K562 (cell line): ENCODE data around the gene UGT1A9. TPM values are rescaled to one million over a fixed set of nuclear protein-coding genes. Genes with fewer than 3 reads are reported as not detected.
A peak's percentile ranks its signal among the peaks of the same experiment; 100 is the strongest.

Experiments
- ARID1B ChIP-seq: fragments of 450-650 bp; IDR thresholded peaks from 2 replicates; pipeline ENCODE4 v1.6.1; 2016; ENCODE audit warnings: antibody characterized with exemption, mild to moderate bottlenecking, inconsistent platforms
- CCNT2 ChIP-seq: IDR thresholded peaks from 2 replicates; pipeline ENCODE4 v1.6.1; 2011; ENCODE audit warnings: borderline replicate concordance, low read depth, mild to moderate bottlenecking, moderate library complexity, mixed read lengths, low read length; ENCODE audit not compliant: insufficient read length; ENCODE audit errors: extremely low read depth
- CTBP1 ChIP-seq: fragments of 450-650 bp; IDR thresholded peaks from 2 replicates; pipeline ENCODE4 v1.6.1; 2016; ENCODE audit warnings: borderline replicate concordance
- ETS2 ChIP-seq: IDR thresholded peaks from 2 replicates; pipeline ENCODE4 v1.6.1; 2016; ENCODE audit warnings: borderline replicate concordance, missing genetic modification characterization, mild to moderate bottlenecking, moderate library complexity, missing compliant biosample characterization; ENCODE audit not compliant: poor library complexity, severe bottlenecking
- HDAC2 ChIP-seq: fragments of 450-650 bp; IDR thresholded peaks from 2 replicates; pipeline ENCODE4 v1.6.1; 2016; ENCODE audit warnings: mild to moderate bottlenecking
- HDAC3 ChIP-seq: fragments of 450-650 bp; IDR thresholded peaks from 2 replicates; pipeline ENCODE4 v1.6.1; 2018; ENCODE audit warnings: borderline replicate concordance, mild to moderate bottlenecking, moderate library complexity; ENCODE audit not compliant: partially characterized antibody
- HNRNPUL1 ChIP-seq: fragments of 200-400 bp; formaldehyde crosslinking; IDR thresholded peaks from 2 replicates; pipeline ENCODE4 v1.6.1; 2017; ENCODE audit warnings: low read length
- KLF13 ChIP-seq: fragments of 450-650 bp; IDR thresholded peaks from 2 replicates; pipeline ENCODE4 v1.6.1; 2016; ENCODE audit warnings: missing genetic modification characterization, low read depth, mild to moderate bottlenecking, missing compliant biosample characterization, moderate library complexity, borderline replicate concordance
- MTA2 ChIP-seq: fragments of 450-650 bp; IDR thresholded peaks from 2 replicates; pipeline ENCODE4 v1.6.1; 2016; ENCODE audit warnings: low read depth
- POLR2AphosphoS5 ChIP-seq: IDR thresholded peaks from 2 replicates; pipeline ENCODE4 v1.6.1; 2011; ENCODE audit warnings: mild to moderate bottlenecking, low read depth, low read length, moderate library complexity; ENCODE audit not compliant: control insufficient read depth, insufficient read depth
- SMARCC2 ChIP-seq: fragments of 450-650 bp; IDR thresholded peaks from 2 replicates; pipeline ENCODE4 v1.6.1; 2017; ENCODE audit warnings: antibody characterized with exemption, moderate library complexity, mild to moderate bottlenecking, low read depth
- ZNF121 ChIP-seq: sonication (generic); formaldehyde crosslinking; conservative IDR thresholded peaks from 2 replicates; pipeline ENCODE4 v1.8.0; 2022; ENCODE audit warnings: missing genetic modification reagents
- ZNF316 ChIP-seq: fragments of 450-650 bp; IDR thresholded peaks from 2 replicates; pipeline ENCODE4 v1.6.1; 2016
- ZNF766 ChIP-seq: fragments of 200-800 bp; sonication (Bioruptor generic); conservative IDR thresholded peaks from 2 replicates; pipeline ENCODE4 v1.6.1; 2016; ENCODE audit warnings: missing genetic modification characterization, missing compliant biosample characterization
- polyA plus RNA-seq, 8 experiments: library from polyadenylated mRNA; depleted of rRNA in 4 of 8; stranded (reverse) in 5 of 8; unstranded in 3 of 8; fragments of >200 nt; fragmentation: Nextera tagmentation in 2 of 8; fragmentation: Illumina TruSeq in 1 of 8; extraction: Ambion mirVana in 2 of 8; extraction: Trizol in 1 of 8; gene quantifications; 2 replicates each; pipeline versions ENCODE4 v1.2.1 to v1.2.3, GENCODE V29; 2011 to 2014; ENCODE audit warnings: inconsistent platforms in 1 of 8, missing spikeins in 1 of 8
- total RNA-seq, 7 experiments: library from RNA; depleted of rRNA in 6 of 7; stranded (reverse); fragments of >200 nt in 6 of 7; fragmentation: Illumina TruSeq in 2 of 7; extraction: Trizol in 2 of 7; gene quantifications; 2 replicates each; pipeline versions ENCODE4 v1.2.1 to v1.2.3, GENCODE V29; 2011 to 2021; ENCODE audit warnings: low replicate concordance in 1 of 7
- TF ChIP-seq, protein P1 (sequence below), 2 experiments: fragments of 450-650 bp in 1 of 2; sonication (generic) in 1 of 2; formaldehyde crosslinking in 1 of 2; IDR thresholded peaks in 1 of 2; conservative IDR thresholded peaks in 1 of 2; 2 replicates each; pipeline versions ENCODE4 v1.6.1 to v1.8.1; 2016 to 2023; ENCODE audit warnings: mild to moderate bottlenecking in 2 of 2, moderate library complexity in 2 of 2, inconsistent platforms in 1 of 2, missing genetic modification reagents in 1 of 2
- TF ChIP-seq, protein P2 (sequence below): fragments of 450-650 bp; IDR thresholded peaks from 2 replicates; pipeline ENCODE4 v1.6.1; 2016; ENCODE audit warnings: low read depth, mild to moderate bottlenecking, moderate library complexity
- TF ChIP-seq, protein P3 (sequence below): fragments of 450-650 bp; IDR thresholded peaks from 2 replicates; pipeline ENCODE4 v1.6.1; 2016; ENCODE audit warnings: low read depth

Gene UGT1A9
- total and polyA plus RNA-seq, 9 of the 15 experiments (the other 6 are each of a cell fraction or from before 2014, with no cell fraction given): 0.09 TPM; not detected in 8

DNA sequence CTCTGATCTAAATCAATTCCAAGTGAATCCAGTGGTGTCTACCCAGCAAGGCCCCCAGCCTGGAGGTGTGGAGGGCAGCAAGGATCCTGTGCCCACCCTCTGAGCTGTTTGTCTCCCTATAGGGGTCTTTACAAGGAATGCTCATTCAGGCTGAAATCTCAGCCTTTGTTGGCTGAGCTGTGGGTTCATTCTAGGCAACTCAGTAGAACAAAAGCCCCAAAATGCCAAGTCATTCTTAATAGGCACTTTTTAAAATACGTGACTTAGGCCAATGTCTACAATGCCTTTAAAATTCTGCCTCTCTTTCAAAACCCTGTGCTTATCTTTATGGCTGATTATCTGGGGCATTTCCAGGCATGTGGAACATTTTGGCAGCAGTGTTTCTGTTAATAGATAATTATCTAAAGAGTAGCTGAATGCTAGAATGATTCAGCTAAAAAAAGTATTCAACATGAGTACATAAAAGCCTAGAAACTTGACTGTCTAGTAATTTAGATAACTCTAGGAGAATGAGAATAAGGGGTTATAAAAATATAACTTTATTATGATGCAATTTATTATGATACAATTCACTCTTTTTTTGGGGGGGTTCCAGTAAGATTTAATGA, 28.4 kb downstream of the UGT1A9 start (continued):
- TF ChIP-seq HNRNPUL1 (no peak), ETS2 (tag) (no peak), ZNF316 (peak; percentile 94), CCNT2 (peak; percentile 56), CTBP1 (0 out of 2 replicates have a peak, but pooled peaks have one; percentile 21), ZNF121 (CRISPR knock-in tag) (no peak), MTA2 (0 out of 2 replicates have a peak, but pooled peaks have one; percentile 30), POLR2AphosphoS5 (no peak), ZNF766 (CRISPR knock-in tag) (0 out of 2 replicates have a peak, but pooled peaks have one; percentile 51), ARID1B (peak; percentile 82), HDAC3 (peak; percentile 59), HDAC2 (peak; percentile 44; the same call in 1 of the 2 replicates), KLF13 (tag) (no peak), SMARCC2 (peak; percentile 75)
- TF ChIP-seq, protein P1, sequence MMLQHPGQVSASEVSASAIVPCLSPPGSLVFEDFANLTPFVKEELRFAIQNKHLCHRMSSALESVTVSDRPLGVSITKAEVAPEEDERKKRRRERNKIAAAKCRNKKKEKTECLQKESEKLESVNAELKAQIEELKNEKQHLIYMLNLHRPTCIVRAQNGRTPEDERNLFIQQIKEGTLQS (IDR thresholded peaks at IDR 0.05): peak; percentile 53
- TF ChIP-seq, protein P1 (CRISPR knock-in tag; conservative IDR thresholded peaks at IDR 0.05): no peak
- TF ChIP-seq, protein P2, sequence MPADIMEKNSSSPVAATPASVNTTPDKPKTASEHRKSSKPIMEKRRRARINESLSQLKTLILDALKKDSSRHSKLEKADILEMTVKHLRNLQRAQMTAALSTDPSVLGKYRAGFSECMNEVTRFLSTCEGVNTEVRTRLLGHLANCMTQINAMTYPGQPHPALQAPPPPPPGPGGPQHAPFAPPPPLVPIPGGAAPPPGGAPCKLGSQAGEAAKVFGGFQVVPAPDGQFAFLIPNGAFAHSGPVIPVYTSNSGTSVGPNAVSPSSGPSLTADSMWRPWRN: 0 out of 2 replicates have a peak, but pooled peaks have one; percentile 64
- TF ChIP-seq, protein P3, sequence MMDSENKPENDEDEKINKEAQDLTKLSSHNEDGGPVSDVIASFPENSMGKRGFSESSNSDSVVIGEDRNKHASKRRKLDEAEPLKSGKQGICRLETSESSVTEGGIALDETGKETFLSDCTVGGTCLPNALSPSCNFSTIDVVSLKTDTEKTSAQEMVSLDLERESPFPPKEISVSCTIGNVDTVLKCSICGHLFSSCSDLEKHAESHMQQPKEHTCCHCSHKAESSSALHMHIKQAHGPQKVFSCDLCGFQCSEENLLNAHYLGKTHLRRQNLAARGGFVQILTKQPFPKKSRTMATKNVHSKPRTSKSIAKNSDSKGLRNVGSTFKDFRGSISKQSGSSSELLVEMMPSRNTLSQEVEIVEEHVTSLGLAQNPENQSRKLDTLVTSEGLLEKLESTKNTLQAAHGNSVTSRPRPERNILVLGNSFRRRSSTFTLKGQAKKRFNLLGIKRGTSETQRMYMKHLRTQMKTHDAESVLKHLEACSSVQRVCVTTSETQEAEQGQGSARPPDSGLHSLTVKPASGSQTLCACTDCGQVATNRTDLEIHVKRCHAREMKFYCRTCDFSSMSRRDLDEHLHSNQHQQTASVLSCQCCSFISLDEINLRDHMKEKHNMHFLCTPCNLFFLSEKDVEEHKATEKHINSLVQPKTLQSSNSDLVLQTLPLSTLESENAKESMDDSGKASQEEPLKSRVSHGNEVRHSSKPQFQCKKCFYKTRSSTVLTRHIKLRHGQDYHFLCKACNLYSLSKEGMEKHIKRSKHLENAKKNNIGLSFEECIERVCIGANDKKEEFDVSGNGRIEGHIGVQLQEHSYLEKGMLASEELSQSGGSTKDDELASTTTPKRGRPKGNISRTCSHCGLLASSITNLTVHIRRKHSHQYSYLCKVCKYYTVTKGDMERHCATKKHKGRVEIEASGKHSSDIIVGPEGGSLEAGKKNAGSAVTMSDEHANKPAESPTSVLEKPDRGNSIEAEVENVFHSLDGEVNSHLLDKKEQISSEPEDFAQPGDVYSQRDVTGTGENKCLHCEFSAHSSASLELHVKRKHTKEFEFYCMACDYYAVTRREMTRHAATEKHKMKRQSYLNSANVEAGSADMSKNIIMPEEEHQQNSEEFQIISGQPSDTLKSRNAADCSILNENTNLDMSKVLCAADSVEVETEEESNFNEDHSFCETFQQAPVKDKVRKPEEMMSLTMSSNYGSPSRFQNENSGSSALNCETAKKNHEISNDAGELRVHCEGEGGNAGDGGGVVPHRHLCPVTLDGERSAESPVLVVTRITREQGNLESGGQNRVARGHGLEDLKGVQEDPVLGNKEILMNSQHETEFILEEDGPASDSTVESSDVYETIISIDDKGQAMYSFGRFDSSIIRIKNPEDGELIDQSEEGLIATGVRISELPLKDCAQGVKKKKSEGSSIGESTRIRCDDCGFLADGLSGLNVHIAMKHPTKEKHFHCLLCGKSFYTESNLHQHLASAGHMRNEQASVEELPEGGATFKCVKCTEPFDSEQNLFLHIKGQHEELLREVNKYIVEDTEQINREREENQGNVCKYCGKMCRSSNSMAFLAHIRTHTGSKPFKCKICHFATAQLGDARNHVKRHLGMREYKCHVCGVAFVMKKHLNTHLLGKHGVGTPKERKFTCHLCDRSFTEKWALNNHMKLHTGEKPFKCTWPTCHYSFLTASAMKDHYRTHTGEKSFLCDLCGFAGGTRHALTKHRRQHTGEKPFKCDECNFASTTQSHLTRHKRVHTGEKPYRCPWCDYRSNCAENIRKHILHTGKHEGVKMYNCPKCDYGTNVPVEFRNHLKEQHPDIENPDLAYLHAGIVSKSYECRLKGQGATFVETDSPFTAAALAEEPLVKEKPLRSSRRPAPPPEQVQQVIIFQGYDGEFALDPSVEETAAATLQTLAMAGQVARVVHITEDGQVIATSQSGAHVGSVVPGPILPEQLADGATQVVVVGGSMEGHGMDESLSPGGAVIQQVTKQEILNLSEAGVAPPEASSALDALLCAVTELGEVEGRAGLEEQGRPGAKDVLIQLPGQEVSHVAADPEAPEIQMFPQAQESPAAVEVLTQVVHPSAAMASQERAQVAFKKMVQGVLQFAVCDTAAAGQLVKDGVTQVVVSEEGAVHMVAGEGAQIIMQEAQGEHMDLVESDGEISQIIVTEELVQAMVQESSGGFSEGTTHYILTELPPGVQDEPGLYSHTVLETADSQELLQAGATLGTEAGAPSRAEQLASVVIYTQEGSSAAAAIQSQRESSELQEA: no peak
